CD14-positive monocyte (primary cell): ENCODE data around the gene CPT1C. TPM values are rescaled to one million over a fixed set of nuclear protein-coding genes. Genes with fewer than 3 reads are reported as not detected.

Experiments
- DNase-seq, 3 donors: peaks; one replicate each; pipeline ENCODE4 v3.0.0-alpha.2; 2011 to 2022
- H2AFZ ChIP-seq: 2 replicates; pipeline ENCODE4 v1.6.0; 2012; ENCODE audit warnings: mild to moderate bottlenecking, low read depth, low read length, inconsistent platforms; ENCODE audit not compliant: insufficient read depth, poor library complexity, severe bottlenecking
- H3K27ac ChIP-seq, 2 donors: 1 replicate in 1 of 2; 2 replicates in 1 of 2; pipeline ENCODE4 v1.5.1; 2012 to 2013; ENCODE audit warnings: low read length in 2 of 2, control low read depth in 1 of 2, inconsistent platforms in 1 of 2, low read depth in 1 of 2, mild to moderate bottlenecking in 1 of 2
- H3K27me3 ChIP-seq, 2 donors: one replicate each; pipeline versions ENCODE4 v1.6.0 to v1.6.1; 2011 to 2013; ENCODE audit warnings: low read length in 2 of 2; ENCODE audit not compliant: control insufficient read depth in 2 of 2, insufficient read depth in 2 of 2
- H3K36me3 ChIP-seq, 2 donors: replicated peaks in 1 of 2; 1 replicate in 1 of 2; 2 replicates in 1 of 2; pipeline versions ENCODE4 v1.5.1 to v1.6.1; 2012 to 2013; ENCODE audit warnings: low read length in 2 of 2, control low read depth in 1 of 2, inconsistent platforms in 1 of 2, mild to moderate bottlenecking in 1 of 2; ENCODE audit not compliant: insufficient read depth in 2 of 2, control insufficient read depth in 1 of 2
- H3K4me1 ChIP-seq, 2 donors: 1 replicate in 1 of 2; 2 replicates in 1 of 2; pipeline versions ENCODE4 v1.5.1 to v1.6.1; 2012 to 2013; ENCODE audit warnings: low read length in 2 of 2, control low read depth in 1 of 2, inconsistent platforms in 1 of 2, mild to moderate bottlenecking in 1 of 2, moderate library complexity in 1 of 2; ENCODE audit not compliant: insufficient read depth in 2 of 2, control insufficient read depth in 1 of 2
- H3K4me2 ChIP-seq: replicated peaks from 2 replicates; pipeline ENCODE3; 2012; ENCODE audit warnings: low read length, moderate library complexity, mild to moderate bottlenecking; ENCODE audit not compliant: poor library complexity, severe bottlenecking; ENCODE audit errors: extremely low read depth
- H3K4me3 ChIP-seq, 3 experiments: fragments of 200-600 bp in 1 of 3; sonication (generic) in 1 of 3; replicated peaks in 1 of 3; 1 replicate in 2 of 3; 2 replicates in 1 of 3; pipeline ENCODE4 v1.5.1; 2011 to 2013; ENCODE audit warnings: low read length in 3 of 3, mild to moderate bottlenecking in 3 of 3, control low read depth in 2 of 3, low read depth in 2 of 3, inconsistent platforms in 1 of 3, moderate library complexity in 1 of 3
- H3K79me2 ChIP-seq: 2 replicates; pipeline ENCODE4 v1.6.0; 2012; ENCODE audit warnings: mild to moderate bottlenecking, control low read depth, inconsistent platforms, low read length, moderate library complexity; ENCODE audit not compliant: insufficient read depth
- H3K9ac ChIP-seq: 2 replicates; pipeline ENCODE4 v1.6.0; 2017; ENCODE audit warnings: low read length, mild to moderate bottlenecking; ENCODE audit not compliant: insufficient read depth, poor library complexity, severe bottlenecking
- H3K9me3 ChIP-seq, 2 donors: replicated peaks in 1 of 2; 1 replicate in 1 of 2; 2 replicates in 1 of 2; pipeline versions ENCODE4 v1.5.1 to v1.6.1; 2012 to 2013; ENCODE audit warnings: low read length in 2 of 2, control low read depth in 1 of 2; ENCODE audit not compliant: control insufficient read depth in 1 of 2, insufficient read depth in 1 of 2
- H4K20me1 ChIP-seq: 2 replicates; pipeline ENCODE4 v1.6.0; 2012; ENCODE audit warnings: mild to moderate bottlenecking, low read length, control low read depth, moderate library complexity; ENCODE audit not compliant: insufficient read depth
- H3K27ac Mint-ChIP-seq, 7 donors: one replicate each; pipeline ENCODE4 v1.8.0; 2020; ENCODE audit warnings: mild to moderate bottlenecking in 7 of 7, mixed read lengths in 7 of 7, moderate library complexity in 6 of 7, inconsistent platforms in 2 of 7
- H3K27me3 Mint-ChIP-seq, 3 donors: one replicate each; pipeline ENCODE4 v1.8.0; 2021 to 2022; ENCODE audit warnings: low read depth in 3 of 3, mild to moderate bottlenecking in 3 of 3, mixed read lengths in 3 of 3, moderate library complexity in 3 of 3, inconsistent platforms in 1 of 3
- H3K36me3 Mint-ChIP-seq, 2 donors: one replicate each; pipeline ENCODE4 v1.8.0; 2020; ENCODE audit warnings: mixed read lengths in 2 of 2, inconsistent platforms in 1 of 2, mild to moderate bottlenecking in 1 of 2
- H3K4me1 Mint-ChIP-seq: one replicate; pipeline ENCODE4 v1.8.0; 2020; ENCODE audit warnings: mild to moderate bottlenecking, mixed read lengths
- H3K4me3 Mint-ChIP-seq, 2 donors: one replicate each; pipeline ENCODE4 v1.8.0; 2020; ENCODE audit warnings: mild to moderate bottlenecking in 2 of 2, mixed read lengths in 2 of 2, moderate library complexity in 1 of 2
- H3K9me3 Mint-ChIP-seq, 7 donors: one replicate each; pipeline ENCODE4 v1.8.0; 2020 to 2022; ENCODE audit warnings: mixed read lengths in 7 of 7, mild to moderate bottlenecking in 6 of 7, moderate library complexity in 6 of 7, inconsistent platforms in 2 of 7
- CTCF ChIP-seq: fragments of 200-600 bp; IDR thresholded peaks from one replicate; pipeline ENCODE4 v1.8.0; 2022; ENCODE audit warnings: antibody characterized with exemption, mild to moderate bottlenecking
- WGBS: methylation state at CpG from one replicate; pipeline ENCODE4 v1.1.5; 2013; ENCODE audit warnings: missing lambda C conversion rate; ENCODE audit not compliant: insufficient coverage; 5-methylcytosine and 5-hydroxymethylcytosine counted together
- intact Hi-C, 2 donors: fragments of 100-400 bp; cut with micrococcal nuclease; formaldehyde crosslinking; loops; one replicate each; pipeline versions ENCODE4 v1.15.0 to v1.15.1; 2023
- polyA plus RNA-seq, 3 donors: library from polyadenylated mRNA; depleted of rRNA in 1 of 3; unstranded in 2 of 3; stranded (reverse) in 1 of 3; fragments of 300-500 nt in 2 of 3; fragments of >200 nt in 1 of 3; fragmentation: Illumina TruSeq in 2 of 3; gene quantifications; 1 replicate in 2 of 3; 2 replicates in 1 of 3; pipeline ENCODE4 v1.2.3, GENCODE V29; 2012 to 2021
- small RNA-seq: library from RNA; depleted of rRNA; stranded (forward); fragments of <200 nt; gene quantifications from one replicate; pipeline ENCODE3, GENCODE V24; 2012; ENCODE audit warnings: low read depth; ENCODE audit not compliant: insufficient read length

The CPT1C gene
- polyA plus RNA-seq, 3 donors = not detected

- peaks cover 11 to 19% of the 10 kb centered on the region in 2 donors for H3K4me1 ChIP-seq
- Mint-ChIP-seq H3K36me3 (no peaks in the 10 kb centered on the region), H3K4me3 (peak overlapping the region; percentile 37 to 59), H3K27me3 (peaks cover 0 to 8% (median 6%) of the 10 kb centered on the region in 3 donors), H3K27ac (peak overlapping the region; percentile 24 to 83 (median 72)), H3K9me3 (peaks cover 0 to 3% (median 0%) of the 10 kb centered on the region in 7 donors), H3K4me1 (peaks cover 23% of the 10 kb centered on the region)
- H3K9ac ChIP-seq = peak overlapping the region; percentile 32
- H2AFZ ChIP-seq = peak overlapping the region; percentile 29
- no peaks in the 10 kb centered on the region for H3K9me3 ChIP-seq
- H3K27ac ChIP-seq = peak overlapping the region; percentile 8 to 78
- intact Hi-C loops = no loop called here
- H3K4me3 ChIP-seq = no peak overlapping the region
- H3K27me3 ChIP-seq = no peaks in the 10 kb centered on the region
- WGBS = 69% methylated on average over 9 of the region's 16 CpGs
- no peak overlapping the region for H3K4me2 ChIP-seq
- no peak for TF ChIP-seq CTCF
- no peaks in the 10 kb centered on the region for H3K36me3 ChIP-seq
- DNase-seq = peak; percentile 14 to 67 (median 26)
- no peaks in the 10 kb centered on the region for H3K79me2 ChIP-seq
- no peaks in the 10 kb centered on the region for H4K20me1 ChIP-seq
Measured at GRCh38 chr19:49761625-49762311, 70.9 kb downstream of the CPT1C start.

- DNase-seq = no peak
- intact Hi-C loops = no loop called here
- H3K79me2 ChIP-seq = peaks cover 14% of the 10 kb centered on the region
- WGBS = 97% methylated on average over 3 of the region's 6 CpGs
- H4K20me1 ChIP-seq = peaks cover 10% of the 10 kb centered on the region
- H3K4me3 ChIP-seq = no peak within 1 kb of the TSS
- no peaks in the 10 kb centered on the region for H3K9me3 ChIP-seq
- Mint-ChIP-seq H3K4me3 (peak within 1 kb of the TSS; percentile 37 to 59), H3K9me3 (peaks cover 0 to 3% (median 0%) of the 10 kb centered on the region in 7 donors), H3K27ac (peak within 1 kb of the TSS in 6 of 7 donors; percentile 3 to 83 (median 60)), H3K36me3 (peaks cover 0 to 5% of the 10 kb centered on the region in 2 donors), H3K4me1 (peaks cover 32% of the 10 kb centered on the region), H3K27me3 (peaks cover 0 to 5% (median 3%) of the 10 kb centered on the region in 3 donors)
- H3K36me3 ChIP-seq = no peaks in the 10 kb centered on the region
- no peak for TF ChIP-seq CTCF
- peaks cover 22 to 29% of the 10 kb centered on the region in 2 donors for H3K4me1 ChIP-seq
- no peaks in the 10 kb centered on the region for H3K27me3 ChIP-seq
- peak within 1 kb of the TSS in 1 of 2 donors; percentile 78 for H3K27ac ChIP-seq
- peak within 1 kb of the TSS; percentile 29 for H2AFZ ChIP-seq
- peak within 1 kb of the TSS; percentile 32 for H3K9ac ChIP-seq
- no peak within 1 kb of the TSS for H3K4me2 ChIP-seq
Measured at GRCh38 chr19:49763230-49763629, 72.3 kb downstream of the CPT1C start, which contains the start of gene TSKS. TSS of gene TSKS (minus strand) at chr19:49763306. CDS start at chr19:49763247, 59 bp downstream.

Small RNAs within 50 kb of the gene (small RNA-seq; reads per million reads assigned to genes)
- not detected for gene MIR5088

Other genes starting within 250 kb of the CPT1C start
- gene SLC17A7, start 249.6 kb upstream of the CPT1C start, polyA plus RNA-seq = under 1 TPM in 2 of 3 donors, not detected in 1; 0.04 to 0.09 TPM
- 100 to 1,000 TPM in 1 of 3 donors, 10 to 100 TPM in 2; 62.3 to 102 (median 83.9) TPM for gene PIH1D1, start 239.3 kb upstream of the CPT1C start, polyA plus RNA-seq
- gene ALDH16A1, start 237.9 kb upstream of the CPT1C start, polyA plus RNA-seq = 10 to 100 TPM; 30.8 to 39.5 (median 31.2) TPM
- gene FLT3LG, start 216.9 kb upstream of the CPT1C start, polyA plus RNA-seq = 10 to 100 TPM in 1 of 3 donors, 1 to 10 TPM in 2; 5.0 to 13.8 (median 6.9) TPM
- 1,000 to 10,000 TPM in 1 of 3 donors, 100 to 1,000 TPM in 2; 655 to 1,621 (median 663) TPM for gene RPL13A, start 203.5 kb upstream of the CPT1C start, polyA plus RNA-seq
- 1,000 to 10,000 TPM; 1,103 to 4,925 (median 1,481) TPM for gene RPS11, start 194.7 kb upstream of the CPT1C start, polyA plus RNA-seq
- gene FCGRT, start 178.5 kb upstream of the CPT1C start, polyA plus RNA-seq = 100 to 1,000 TPM; 720 to 930 (median 724) TPM
- gene RCN3, start 163.1 kb upstream of the CPT1C start, polyA plus RNA-seq = 10 to 100 TPM in 1 of 3 donors, not detected in 2; 50.2 TPM
- 100 to 1,000 TPM in 1 of 3 donors, 10 to 100 TPM in 2; 63.4 to 120 (median 96.4) TPM for gene NOSIP, start 110.6 kb upstream of the CPT1C start, polyA plus RNA-seq
- under 1 TPM in 1 of 3 donors, not detected in 2; 0.49 TPM for gene PRRG2, start 109.8 kb upstream of the CPT1C start, polyA plus RNA-seq
- gene PRR12, start 99.9 kb upstream of the CPT1C start, polyA plus RNA-seq = 1 to 10 TPM in 1 of 3 donors, under 1 TPM in 2; 0.04 to 3.3 (median 0.11) TPM
- 10 to 100 TPM; 74.9 to 91.7 (median 80.0) TPM for gene RRAS, start 51.0 kb upstream of the CPT1C start, polyA plus RNA-seq
- 1 to 10 TPM in 1 of 3 donors, under 1 TPM in 2; 0.39 to 7.5 (median 0.68) TPM for gene SCAF1, start 48.9 kb upstream of the CPT1C start, polyA plus RNA-seq
- 100 to 1,000 TPM in 1 of 3 donors, 10 to 100 TPM in 2; 29.8 to 115 (median 41.1) TPM for gene IRF3, start 25.3 kb upstream of the CPT1C start, polyA plus RNA-seq
- 10 to 100 TPM in 1 of 3 donors, 1 to 10 TPM in 2; 5.7 to 10.3 (median 8.6) TPM for gene BCL2L12, start 25.2 kb upstream of the CPT1C start, polyA plus RNA-seq
- 10 to 100 TPM; 60.1 to 94.4 (median 74.3) TPM for gene PRMT1, start 13.8 kb upstream of the CPT1C start, polyA plus RNA-seq
- gene ADM5, start 1.5 kb upstream of the CPT1C start, polyA plus RNA-seq = 1 to 10 TPM in 1 of 3 donors, not detected in 2; 1.2 TPM
- under 1 TPM; 0.37 to 0.81 (median 0.51) TPM for gene TSKS, start 72.2 kb downstream of the CPT1C start, polyA plus RNA-seq
- 100 to 1,000 TPM in 1 of 3 donors, 10 to 100 TPM in 2; 12.1 to 117 (median 15.1) TPM for gene AP2A1, start 75.9 kb downstream of the CPT1C start, polyA plus RNA-seq
- gene FUZ, start 122.2 kb downstream of the CPT1C start, polyA plus RNA-seq = 10 to 100 TPM in 1 of 3 donors, 1 to 10 TPM in 2; 5.3 to 16.7 (median 5.3) TPM
- gene MED25, start 127.2 kb downstream of the CPT1C start, polyA plus RNA-seq = 10 to 100 TPM; 13.9 to 52.9 (median 18.5) TPM
- gene PTOV1, start 160.0 kb downstream of the CPT1C start, polyA plus RNA-seq = 10 to 100 TPM; 18.3 to 67.9 (median 31.2) TPM
- 10 to 100 TPM; 23.0 to 88.6 (median 30.2) TPM for gene PNKP, start 176.5 kb downstream of the CPT1C start, polyA plus RNA-seq
- 10 to 100 TPM in 1 of 3 donors, 1 to 10 TPM in 2; 5.4 to 18.2 (median 6.6) TPM for gene AKT1S1, start 186.2 kb downstream of the CPT1C start, polyA plus RNA-seq
- 10 to 100 TPM in 1 of 3 donors, 1 to 10 TPM in 2; 3.1 to 48.2 (median 4.5) TPM for gene TBC1D17, start 186.6 kb downstream of the CPT1C start, polyA plus RNA-seq
- 1 to 10 TPM; 5.6 to 7.6 (median 7.0) TPM for gene IL4I1, start 205.8 kb downstream of the CPT1C start, polyA plus RNA-seq
- 10 to 100 TPM in 1 of 3 donors, 1 to 10 TPM in 2; 5.8 to 22.1 (median 6.0) TPM for gene ATF5, start 238.1 kb downstream of the CPT1C start, polyA plus RNA-seq
- 10 to 100 TPM; 32.3 to 62.2 (median 48.6) TPM for gene NUP62, start 238.4 kb downstream of the CPT1C start, polyA plus RNA-seq